GM23248 (cell line): ENCODE measurements around the gene C11orf91. TPM values are rescaled to one million over a fixed set of nuclear protein-coding genes. Genes with fewer than 3 reads are reported as not detected.

Source experiments
- DNase-seq: peaks from one replicate; pipeline ENCODE4 v3.0.0-alpha.2; 2015
- H2AFZ ChIP-seq: fragments of 200-600 bp; sonication (generic); 2 replicates; pipeline ENCODE4 v1.6.1; 2016; ENCODE audit warnings: antibody characterized with exemption
- H3F3A ChIP-seq: fragments of 200-600 bp; sonication (generic); 2 replicates; pipeline ENCODE4 v1.6.1; 2016; ENCODE audit warnings: mild to moderate bottlenecking, antibody characterized with exemption, mixed run types; ENCODE audit not compliant: insufficient read depth
- H3K27ac ChIP-seq: fragments of 200-600 bp; sonication (generic); 2 replicates; pipeline ENCODE4 v1.5.1; 2016; ENCODE audit warnings: mild to moderate bottlenecking
- H3K27me3 ChIP-seq: fragments of 200-600 bp; sonication (generic); replicated peaks from 2 replicates; pipeline ENCODE4 v1.6.1; 2016; ENCODE audit warnings: mild to moderate bottlenecking; ENCODE audit not compliant: insufficient read depth
- H3K36me3 ChIP-seq: fragments of 200-600 bp; sonication (generic); 2 replicates; pipeline ENCODE4 v1.6.1; 2016; ENCODE audit warnings: low read depth, mild to moderate bottlenecking
- H3K4me1 ChIP-seq: fragments of 200-600 bp; sonication (generic); 2 replicates; pipeline ENCODE4 v1.6.1; 2016; ENCODE audit warnings: mild to moderate bottlenecking; ENCODE audit not compliant: insufficient read depth
- H3K4me2 ChIP-seq: fragments of 200-600 bp; sonication (generic); one replicate; pipeline ENCODE4 v1.6.1; 2016; ENCODE audit warnings: mild to moderate bottlenecking; ENCODE audit not compliant: unreplicated experiment
- H3K4me3 ChIP-seq: fragments of 200-600 bp; sonication (generic); 2 replicates; pipeline ENCODE4 v1.5.1; 2016; ENCODE audit warnings: mild to moderate bottlenecking
- H3K79me2 ChIP-seq: fragments of 200-600 bp; sonication (generic); 2 replicates; pipeline ENCODE4 v1.6.1; 2016; ENCODE audit warnings: mild to moderate bottlenecking; ENCODE audit not compliant: insufficient read depth
- H3K9ac ChIP-seq: fragments of 200-600 bp; sonication (generic); 2 replicates; pipeline ENCODE4 v1.6.1; 2016; ENCODE audit warnings: mild to moderate bottlenecking
- H3K9me2 ChIP-seq: fragments of 200-600 bp; sonication (generic); 2 replicates; pipeline ENCODE4 v1.6.1; 2016; ENCODE audit warnings: mixed run types, mild to moderate bottlenecking, moderate library complexity; ENCODE audit not compliant: insufficient read depth
- H3K9me3 ChIP-seq: fragments of 200-600 bp; sonication (generic); one replicate; pipeline ENCODE4 v1.6.1; 2017; ENCODE audit warnings: low read depth
- H4K20me1 ChIP-seq: fragments of 200-600 bp; sonication (generic); 2 replicates; pipeline ENCODE4 v1.6.0; 2016; ENCODE audit not compliant: insufficient read depth
- EZH2 ChIP-seq: fragments of 200-600 bp; sonication (generic); IDR thresholded peaks from 2 replicates; pipeline ENCODE4 v1.6.1; 2018; ENCODE audit warnings: antibody characterized with exemption, mild to moderate bottlenecking; ENCODE audit not compliant: insufficient read depth, poor library complexity, severe bottlenecking
- EZH2phosphoT487 ChIP-seq: fragments of 200-600 bp; sonication (generic); IDR thresholded peaks from 2 replicates; pipeline ENCODE4 v1.6.1; 2018; ENCODE audit warnings: antibody characterized with exemption, moderate library complexity, mild to moderate bottlenecking, low read depth; ENCODE audit not compliant: insufficient read depth
- WGBS, 2 experiments: methylation state at CpG; one replicate each; pipeline ENCODE4 v1.1.6; 2015 to 2017; ENCODE audit warnings: low lambda C conversion rate in 2 of 2, low coverage in 1 of 2; ENCODE audit errors: missing lambda C conversion rate in 2 of 2; 5-methylcytosine and 5-hydroxymethylcytosine counted together
- in situ Hi-C: fragments of 300-500 bp; cut with MboI; formaldehyde crosslinking; loops from 2 replicates; pipeline ENCODE4 v1.15.0; 2020
- polyA plus RNA-seq: library from polyadenylated mRNA; unstranded; fragments of >200 nt; fragmentation: Nextera tagmentation; extraction: Ambion mirVana; gene quantifications from 2 replicates; pipeline ENCODE4 v1.2.1, GENCODE V29; 2016
- total RNA-seq: library from RNA; depleted of rRNA; stranded (reverse); fragments of >200 nt; shearing (Covaris generic); gene quantifications from 2 replicates; pipeline ENCODE4 v1.2.3, GENCODE V29; 2014

Gene C11orf91
- total and polyA plus RNA-seq, 2 experiments from 2014 or later, result not detected

DNA sequence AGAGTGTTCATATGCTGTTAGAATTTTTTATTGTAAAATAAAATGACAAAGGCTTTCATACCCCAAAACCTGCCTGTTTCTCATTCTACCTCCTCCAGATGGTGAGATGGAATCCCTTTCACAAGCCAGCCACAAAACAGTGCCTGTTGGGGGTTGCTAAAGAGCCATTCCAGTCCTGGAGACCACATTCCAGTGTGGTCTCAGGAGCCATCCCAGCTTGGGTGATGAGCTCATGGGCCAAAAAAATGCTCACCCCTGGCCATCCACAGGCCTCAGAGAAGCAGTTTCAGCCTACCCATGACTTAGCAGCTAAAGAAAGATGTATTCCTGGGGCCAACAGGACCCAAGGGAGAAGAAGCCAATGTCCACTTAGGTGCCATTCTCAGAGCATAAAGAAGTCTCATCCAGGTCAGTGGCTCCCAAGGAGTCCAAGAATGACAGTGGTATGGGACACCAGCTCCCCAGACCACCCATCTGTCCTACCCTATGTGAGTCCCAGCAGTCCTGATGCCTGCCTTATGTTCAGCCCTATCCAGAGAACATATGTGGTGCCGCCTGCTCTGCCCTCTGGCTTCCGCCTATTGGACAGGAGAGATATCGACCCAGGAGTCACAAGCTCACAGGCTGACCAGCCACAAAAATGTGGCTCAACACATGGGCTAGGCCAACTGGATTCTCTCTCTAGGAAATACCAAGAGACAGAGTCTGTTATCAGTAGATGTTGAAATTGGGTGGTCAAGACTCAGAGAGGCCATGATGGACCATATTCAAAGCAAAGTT lies 26.4 kb downstream of the C11orf91 start:
- H3K27me3 ChIP-seq, result no peaks in the 10 kb centered on the region
- H3K4me3 ChIP-seq, result no peak overlapping the region
- H3K36me3 ChIP-seq, result no peaks in the 10 kb centered on the region; the same call in 1 of the 2 replicates
- H3F3A ChIP-seq, result peaks cover 62% of the 10 kb centered on the region
- no peaks in the 10 kb centered on the region for H3K9me2 ChIP-seq
- H3K79me2 ChIP-seq, result no peaks in the 10 kb centered on the region
- no peak overlapping the region; the same call in 1 of the 2 replicates for H2AFZ ChIP-seq
- TF ChIP-seq EZH2phosphoT487, result no peak
- TF ChIP-seq EZH2, result no peak
- peak; percentile 78 for DNase-seq
- peak overlapping the region; percentile 5 for H3K4me2 ChIP-seq
- H3K9me3 ChIP-seq, result no peaks in the 10 kb centered on the region
- 95 to 97% methylated on average over 3 of the region's 3 CpGs for WGBS, 2 experiments
- H3K9ac ChIP-seq, result peak overlapping the region; percentile 8; the same call in 1 of the 2 replicates
- peaks cover 49% of the 10 kb centered on the region for H3K4me1 ChIP-seq
- peak overlapping the region; percentile 69 for H3K27ac ChIP-seq
- no peaks in the 10 kb centered on the region for H4K20me1 ChIP-seq
- in situ Hi-C loops, result loop anchor here (10.0 kb wide), 1 partner anchor 129 kb away; no protein-coding TSS in a partner anchor

DNA sequence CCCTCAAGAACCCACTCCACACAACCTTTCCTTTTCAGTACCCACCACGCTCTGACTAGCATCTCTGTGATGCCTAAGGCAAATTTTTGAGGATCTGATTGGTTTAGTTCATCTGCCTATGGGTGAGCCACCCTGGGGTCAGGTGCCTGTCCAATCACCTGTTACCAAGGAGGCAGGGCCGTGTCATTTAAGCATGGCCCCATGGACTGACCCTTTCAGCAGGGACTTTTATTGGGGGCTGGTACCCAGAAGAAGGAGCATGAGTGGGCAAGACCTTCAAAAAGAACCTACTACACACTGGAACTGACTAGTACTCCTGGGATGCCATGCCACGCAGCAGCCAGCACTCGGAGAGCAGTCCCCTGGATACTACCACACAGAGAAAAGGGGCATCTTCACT lies 28.4 kb downstream of the C11orf91 start:
- in situ Hi-C loops, result loop anchor here (10.0 kb wide), 1 partner anchor 127 kb away; no protein-coding TSS in a partner anchor
- H3K36me3 ChIP-seq, result peaks cover 8% of the 10 kb centered on the region; the same call in 1 of the 2 replicates
- H3K27ac ChIP-seq, result peak overlapping the region; percentile 90; the same call in 1 of the 2 replicates
- H3K4me1 ChIP-seq, result peaks cover 53% of the 10 kb centered on the region
- TF ChIP-seq EZH2phosphoT487, result no peak
- no peak for TF ChIP-seq EZH2
- no peak overlapping the region for H3K4me3 ChIP-seq
- no peak for DNase-seq
- WGBS, 2 experiments, result 92% methylated on average over 4 of the region's 4 CpGs
- no peaks in the 10 kb centered on the region for H3K9me3 ChIP-seq
- H3K9ac ChIP-seq, result no peak overlapping the region
- peaks cover 64% of the 10 kb centered on the region for H3F3A ChIP-seq
- no peak overlapping the region for H2AFZ ChIP-seq
- no peaks in the 10 kb centered on the region for H3K9me2 ChIP-seq
- H3K4me2 ChIP-seq, result no peak overlapping the region
- no peaks in the 10 kb centered on the region for H3K79me2 ChIP-seq
- no peaks in the 10 kb centered on the region for H4K20me1 ChIP-seq
- H3K27me3 ChIP-seq, result no peaks in the 10 kb centered on the region

DNA sequence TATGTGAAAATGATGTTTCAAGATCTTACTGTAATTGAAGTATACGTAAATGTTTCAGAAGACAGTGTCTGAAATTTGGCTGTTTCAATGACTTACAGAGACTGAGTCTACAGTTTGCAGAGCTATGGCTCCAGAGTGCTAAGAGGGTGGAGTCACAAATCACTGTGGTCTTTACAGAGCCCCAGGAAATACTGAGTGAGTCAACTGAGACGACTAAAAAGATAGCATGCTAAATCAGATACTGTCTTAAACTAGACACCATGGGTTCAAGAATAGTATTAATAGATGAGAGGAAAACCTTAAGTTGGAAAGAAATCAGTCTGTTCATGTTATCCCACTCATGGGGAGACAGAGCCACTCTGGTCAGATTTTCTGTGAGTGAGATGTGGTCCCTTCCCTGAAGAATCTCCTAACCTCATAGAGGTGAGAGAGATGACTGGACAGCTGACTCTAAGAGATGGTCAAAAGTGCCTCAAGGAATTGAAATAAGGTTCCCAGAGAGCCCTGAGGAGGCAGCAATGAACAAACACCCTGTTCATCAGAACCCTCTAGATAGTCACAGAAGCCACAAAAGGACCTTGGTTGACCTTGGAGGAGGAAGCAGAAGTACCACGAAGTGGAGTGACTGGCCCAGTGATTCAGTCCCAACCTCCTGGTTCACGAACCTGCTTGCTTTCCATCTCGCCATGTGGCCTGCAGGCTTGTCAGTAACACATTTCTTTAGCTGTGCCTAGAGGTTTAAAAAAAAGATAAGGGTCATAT lies 30.2 kb downstream of the C11orf91 start:
- Histone ChIP-seq H3F3A (peaks cover 64% of the 10 kb centered on the region), H3K27me3 (no peaks in the 10 kb centered on the region), H3K27ac (peak overlapping the region; percentile 90), H4K20me1 (no peaks in the 10 kb centered on the region), H3K4me1 (peaks cover 53% of the 10 kb centered on the region), H3K4me3 (0 out of 2 replicates have a peak overlapping the region, but pooled peaks have one; percentile 23), H3K79me2 (no peaks in the 10 kb centered on the region), H3K36me3 (peaks cover 15% of the 10 kb centered on the region; the same call in 1 of the 2 replicates), H3K9ac (peak overlapping the region; percentile 51; the same call in 1 of the 2 replicates), H3K9me2 (no peaks in the 10 kb centered on the region), H3K4me2 (peak overlapping the region; percentile 66), H3K9me3 (no peaks in the 10 kb centered on the region), H2AFZ (no peak overlapping the region)
- in situ Hi-C loops, result loop anchor here (10.0 kb wide), 1 partner anchor 126 kb away; no protein-coding TSS in a partner anchor
- 4% methylated on average over 5 of the region's 5 CpGs for WGBS, 2 experiments
- TF ChIP-seq EZH2phosphoT487 (no peak), EZH2 (no peak)
- DNase-seq, result peak; percentile 88

DNA sequence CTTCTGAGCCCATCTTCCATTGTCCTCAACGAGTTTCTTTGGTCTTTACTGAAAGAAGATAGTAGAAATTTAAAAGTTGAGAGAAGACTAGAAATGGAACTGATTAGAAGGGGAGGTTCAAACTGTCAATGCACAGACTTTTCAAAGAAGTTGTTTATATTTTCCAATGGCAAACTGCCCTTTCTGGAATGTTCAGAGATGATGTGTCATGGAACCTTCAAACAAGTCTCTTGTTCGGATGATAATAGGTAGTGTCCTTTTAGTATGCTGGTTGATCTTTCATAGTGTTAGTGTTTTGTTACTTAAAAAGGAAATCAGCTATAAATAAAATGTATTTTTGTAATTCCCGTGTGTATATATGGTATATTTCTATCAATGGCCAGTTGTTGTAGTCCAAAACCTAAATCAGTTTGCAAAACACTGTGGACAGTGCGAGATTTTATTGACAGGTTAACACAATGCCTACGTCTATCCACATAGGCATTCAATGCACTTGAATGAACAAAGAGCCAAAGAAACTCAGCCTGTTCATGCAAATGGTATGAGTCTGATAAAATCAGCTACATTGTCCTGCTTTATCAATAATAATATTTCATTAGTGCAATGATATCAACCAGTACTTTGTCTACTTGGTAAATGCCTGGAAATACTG lies 30.9 kb downstream of the C11orf91 start:
- in situ Hi-C loops, result loop anchor here (10.0 kb wide), 1 partner anchor 125 kb away; no protein-coding TSS in a partner anchor
- H3K4me3 ChIP-seq, result no peak overlapping the region
- H3F3A ChIP-seq, result peaks cover 62% of the 10 kb centered on the region
- no peaks in the 10 kb centered on the region for H3K9me2 ChIP-seq
- H3K4me1 ChIP-seq, result peaks cover 51% of the 10 kb centered on the region
- no peak overlapping the region for H2AFZ ChIP-seq
- peak overlapping the region; percentile 66 for H3K4me2 ChIP-seq
- H3K9me3 ChIP-seq, result no peaks in the 10 kb centered on the region
- no peaks in the 10 kb centered on the region for H3K79me2 ChIP-seq
- peak; percentile 16 for DNase-seq
- no peaks in the 10 kb centered on the region for H3K27me3 ChIP-seq
- TF ChIP-seq EZH2 (no peak), EZH2phosphoT487 (no peak)
- H4K20me1 ChIP-seq, result no peaks in the 10 kb centered on the region
- WGBS, 2 experiments, result 75 to 80% methylated on average over 5 of the region's 5 CpGs
- H3K27ac ChIP-seq, result peak overlapping the region; percentile 90
- H3K36me3 ChIP-seq, result peaks cover 15% of the 10 kb centered on the region; the same call in 1 of the 2 replicates
- H3K9ac ChIP-seq, result peak overlapping the region; percentile 51; the same call in 1 of the 2 replicates
